ENCODE data around the gene NME3.

NME3 gene

DNA sequence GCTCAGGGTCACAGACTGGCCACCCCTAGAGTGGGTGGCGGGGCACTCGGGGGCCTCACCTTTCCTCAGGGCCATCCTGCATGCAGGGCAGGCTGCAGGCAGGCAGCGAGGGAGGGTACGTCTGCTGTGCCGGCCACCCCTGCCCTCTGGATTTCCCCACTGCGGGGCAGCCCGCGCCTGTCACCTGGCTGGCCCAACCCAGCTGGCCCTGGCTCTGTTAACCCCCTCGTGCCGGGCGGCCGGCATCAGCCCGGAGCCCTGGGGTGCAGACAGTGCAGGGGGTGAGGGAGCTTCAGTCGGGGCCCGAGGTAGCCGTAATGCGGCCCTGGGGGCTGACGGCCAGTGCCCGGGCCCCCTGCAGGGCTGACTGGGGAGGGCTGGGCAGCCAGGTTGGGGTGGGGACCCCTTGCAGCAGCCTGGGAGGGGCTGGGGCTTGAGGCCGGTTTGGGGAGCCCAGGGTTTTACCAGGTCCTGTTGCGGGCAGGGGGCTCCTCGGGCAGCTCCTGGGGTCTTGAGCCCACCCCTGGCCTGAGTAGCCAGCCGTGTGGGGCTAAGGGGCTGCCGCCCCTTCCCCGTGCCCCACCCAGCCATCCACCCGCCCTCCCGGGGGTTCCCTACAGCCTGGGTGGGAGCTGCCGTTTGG, 22.4 kb upstream of the NME3 start, which contains the start of gene IGFALS:
Gene IGFALS, minus strand, starts transcription at position 128 of the 643 bp plus-strand sequence. Its CDS starts 53 bp downstream, at position 75.
- FAIRE-seq: no peak

GRCh38 chr16:1792836-1793577, 21.7 kb upstream of the NME3 start:
- no peak for FAIRE-seq

- no peak for FAIRE-seq
Measured at GRCh38 chr16:1791943-1792812, 20.8 kb upstream of the NME3 start.

DNA sequence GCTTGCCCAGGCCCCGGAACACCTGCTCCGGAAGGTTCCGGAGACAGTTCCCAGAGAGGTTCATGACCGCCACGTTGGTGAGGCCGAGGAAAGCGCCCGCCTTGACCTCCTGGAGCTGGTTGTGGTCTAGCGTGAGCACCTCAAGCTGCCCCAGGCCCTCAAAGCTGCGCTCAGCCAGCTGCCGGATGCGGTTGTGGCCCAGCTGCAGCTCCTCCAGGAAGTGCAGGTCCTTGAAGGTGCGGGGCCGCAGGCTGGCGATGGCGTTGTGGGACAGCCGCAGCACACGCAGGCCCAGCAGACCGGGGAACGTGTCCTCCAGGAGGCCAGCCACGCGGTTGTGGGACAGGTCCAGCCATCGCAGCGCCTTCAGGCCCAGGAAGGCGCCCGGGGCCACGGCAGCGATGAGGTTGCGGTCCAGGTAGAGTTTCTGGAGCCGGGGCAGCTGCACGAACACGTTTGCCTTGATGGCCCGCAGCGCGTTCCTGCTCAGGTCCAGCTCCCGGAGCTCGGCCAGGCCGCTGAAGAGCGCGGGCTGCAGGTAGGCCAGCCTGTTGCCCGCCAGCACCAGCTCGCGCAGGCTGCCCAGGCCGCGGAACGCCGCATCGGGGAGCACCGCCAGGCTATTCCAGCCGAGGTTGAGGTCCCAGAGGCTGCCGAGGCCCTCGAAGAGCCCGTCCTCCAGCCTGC, 20.1 kb upstream of the NME3 start:
- no peak for FAIRE-seq

DNA sequence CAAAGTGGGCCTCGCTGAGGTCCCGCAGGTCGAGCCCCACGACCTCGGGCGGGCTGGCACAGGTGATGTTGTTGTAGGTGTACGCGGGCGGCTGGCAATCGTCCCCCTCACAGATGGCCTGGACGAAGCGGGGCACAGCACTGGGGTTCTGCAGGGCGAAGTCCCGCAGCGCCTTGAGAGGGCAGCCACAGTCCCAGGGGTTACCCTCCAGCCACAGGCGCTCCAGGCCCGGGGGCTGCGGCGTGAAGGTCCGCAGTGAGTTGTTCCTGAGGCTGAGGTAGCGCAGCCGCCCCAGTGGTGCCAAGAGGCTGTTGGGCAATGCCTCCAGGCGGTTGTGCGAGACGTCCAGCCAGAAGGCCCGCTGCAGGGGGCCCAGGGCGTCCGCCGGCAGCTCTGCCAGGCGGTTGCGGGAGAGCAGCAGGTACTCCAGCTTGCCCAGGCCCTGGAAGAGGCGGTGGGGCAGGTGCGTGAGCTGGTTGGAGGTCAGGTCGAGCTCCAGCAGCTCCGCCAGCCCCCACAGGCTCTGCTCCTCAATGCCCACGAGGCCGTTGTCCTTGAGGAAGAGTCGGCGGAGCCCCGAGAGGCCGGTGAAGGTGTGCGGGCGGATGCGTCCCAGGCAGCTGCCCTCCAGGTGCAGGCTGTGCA, 19.4 kb upstream of the NME3 start:
- no peak for FAIRE-seq

GRCh38 chr16:1790261-1790610, 18.9 kb upstream of the NME3 start:
- FAIRE-seq: no peak

GRCh38 chr16:1789643-1790045, 18.3 kb upstream of the NME3 start:
- FAIRE-seq: no peak

DNA sequence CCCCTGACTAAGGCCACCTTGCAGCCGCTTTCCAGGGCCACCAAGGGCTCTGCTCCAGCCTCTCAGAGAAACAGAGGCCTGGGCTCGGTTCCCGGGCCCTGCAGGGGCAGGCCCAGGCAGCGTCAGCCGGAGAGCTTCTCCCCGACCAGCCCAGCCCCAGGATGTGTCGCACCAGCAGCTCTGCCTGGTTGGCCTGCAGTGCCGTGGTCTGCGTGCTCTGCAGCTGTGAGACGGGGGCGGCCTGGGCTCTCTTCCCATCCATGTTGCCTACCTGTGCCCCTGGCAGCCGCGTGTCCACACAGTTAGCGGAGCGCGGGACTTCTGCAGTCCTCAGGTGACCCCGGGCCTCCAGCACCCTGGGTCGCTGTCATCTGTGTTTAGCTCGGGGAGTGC, 17.4 kb upstream of the NME3 start:
- FAIRE-seq: no peak

DNA sequence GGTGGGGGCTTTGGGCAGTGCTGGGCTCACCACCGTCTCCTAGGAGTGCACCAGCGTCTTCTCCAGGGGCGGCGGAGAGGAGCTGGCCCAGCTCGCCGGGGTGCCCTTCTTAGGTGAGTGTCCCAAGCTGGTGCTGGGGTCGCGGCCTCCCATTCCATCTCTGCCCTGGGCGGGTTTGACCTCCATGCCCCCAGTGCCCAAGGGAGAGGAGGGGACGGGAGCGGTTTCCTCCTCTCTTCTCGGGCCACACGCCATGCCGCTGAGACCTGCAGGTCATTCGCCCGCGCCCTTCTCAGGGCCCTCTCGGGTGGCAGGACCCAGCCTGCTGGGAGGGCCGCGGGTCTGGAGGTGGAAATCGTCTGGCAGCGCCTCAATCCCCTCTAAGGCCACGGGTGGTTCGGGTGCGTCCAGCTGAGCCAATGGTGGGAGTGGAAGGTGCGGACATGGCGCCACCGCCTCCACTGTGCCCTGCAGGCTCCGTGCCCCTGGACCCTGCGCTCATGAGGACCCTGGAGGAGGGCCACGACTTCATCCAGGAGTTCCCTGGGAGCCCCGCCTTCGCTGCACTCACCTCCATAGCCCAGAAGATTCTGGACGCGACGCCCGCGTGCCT, 16.9 kb upstream of the NME3 start:
- no peak for FAIRE-seq

- FAIRE-seq: no peak
Measured at GRCh38 chr16:1787322-1788094, 16.2 kb upstream of the NME3 start.

DNA sequence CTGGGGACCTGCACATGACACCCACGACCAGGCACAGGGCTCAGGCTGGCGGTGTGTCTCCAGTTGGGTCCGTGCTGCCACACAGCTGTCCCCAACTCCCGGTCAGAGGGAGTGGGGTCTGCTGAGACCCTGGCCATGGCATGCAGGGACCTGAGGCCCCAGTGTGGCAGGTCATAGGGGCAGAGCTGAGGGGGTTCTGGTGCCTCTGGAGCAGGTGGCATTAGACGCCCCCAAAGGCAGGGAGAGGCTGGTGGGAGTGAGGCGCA, 15.6 kb upstream of the NME3 start:
- FAIRE-seq: no peak

DNA sequence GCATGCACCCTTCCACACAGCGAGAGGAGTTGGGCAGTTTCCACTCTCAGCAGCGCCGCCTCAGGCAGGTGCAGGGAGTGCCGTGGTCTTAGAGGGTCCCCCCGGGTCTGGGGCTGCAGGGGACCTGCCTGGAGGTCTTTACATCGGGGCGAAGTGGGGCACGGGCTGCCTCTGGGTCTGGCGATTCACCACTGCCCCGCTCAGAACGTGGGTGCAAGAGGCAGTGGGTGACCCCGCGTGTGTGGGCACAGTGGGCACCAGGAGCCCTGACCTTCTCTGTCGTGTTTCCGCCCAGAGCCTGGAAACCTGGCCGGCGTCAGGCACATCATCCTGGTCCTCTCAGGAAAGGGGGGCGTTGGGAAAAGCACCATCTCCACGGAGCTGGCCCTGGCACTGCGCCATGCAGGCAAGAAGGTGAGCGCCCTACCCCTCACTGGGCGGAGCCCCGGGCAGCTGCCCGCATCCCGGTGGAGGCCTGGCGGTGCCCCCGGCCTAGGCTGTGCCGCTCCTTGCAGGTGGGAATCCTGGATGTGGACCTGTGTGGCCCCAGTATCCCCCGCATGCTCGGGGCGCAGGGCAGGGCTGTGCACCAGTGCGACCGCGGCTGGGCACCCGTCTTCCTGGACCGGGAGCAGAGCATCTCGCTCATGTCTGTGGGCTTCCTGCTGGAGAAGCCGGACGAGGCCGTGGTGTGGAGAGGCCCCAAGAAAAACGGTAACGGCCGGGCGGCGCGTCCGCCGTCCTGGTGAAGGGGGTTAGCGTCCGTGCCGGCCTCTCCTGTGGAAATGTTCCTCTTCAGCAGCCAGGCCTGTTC, 15.1 kb upstream of the NME3 start:
- FAIRE-seq: no peak

GRCh38 chr16:1785846-1786170, 14.5 kb upstream of the NME3 start:
- no peak for FAIRE-seq

DNA sequence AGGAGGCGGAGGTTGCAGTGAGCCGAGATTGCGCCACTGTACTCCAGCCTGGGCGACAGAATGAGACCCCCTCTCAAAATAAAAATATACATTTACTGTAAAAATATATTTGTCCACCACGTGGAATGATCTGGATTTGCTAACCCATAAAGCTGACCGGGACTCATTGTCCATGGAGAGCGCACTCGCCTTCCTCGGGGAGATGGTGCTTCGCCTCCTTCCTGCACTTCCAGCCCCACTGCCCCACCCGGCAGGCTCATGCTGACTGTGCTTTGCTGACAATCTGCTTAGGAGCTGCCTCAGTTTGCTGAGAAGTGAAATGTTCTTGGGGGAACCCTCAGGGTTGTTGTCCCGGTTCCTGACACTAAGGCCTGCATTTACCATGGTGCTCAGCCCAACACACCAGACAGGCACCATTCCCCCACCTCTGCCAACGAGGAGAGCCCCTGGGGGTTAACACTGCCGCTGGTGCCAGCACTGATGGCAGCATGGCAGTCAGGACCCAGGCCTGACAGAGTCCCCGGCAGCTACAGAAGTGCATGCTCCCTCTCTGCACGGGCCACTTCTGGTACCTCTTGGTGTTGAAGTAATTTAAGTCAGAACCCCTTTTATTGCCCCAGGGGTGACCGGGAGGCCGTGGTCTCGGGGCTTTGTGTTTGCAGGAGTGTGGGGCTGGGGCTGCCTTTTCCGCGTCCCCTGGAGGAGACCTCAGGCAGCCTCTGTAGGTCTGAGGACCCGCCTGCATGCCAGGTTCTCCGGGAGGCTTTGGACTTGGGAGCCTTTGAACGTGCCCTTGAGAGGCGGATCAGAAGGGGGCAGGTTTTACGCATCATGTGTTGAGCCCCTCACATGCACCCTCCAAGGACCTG, 13.9 kb upstream of the NME3 start:
- FAIRE-seq: no peak

GRCh38 chr16:1782408-1783264, 11.3 kb upstream of the NME3 start, which contains the start of the genes NUBP2 and SPSB3:
NUBP2 (plus strand) TSS chr16:1782960; CDS start chr16:1783021, 61 bp downstream.
SPSB3 (minus strand) TSS chr16:1782571; CDS start chr16:1781483, 1,088 bp downstream.
- FAIRE-seq: peak; percentile 96

GRCh38 chr16:1781758-1782407, 10.5 kb upstream of the NME3 start:
- no peak for FAIRE-seq

GRCh38 chr16:1781254-1781653, 9.9 kb upstream of the NME3 start:
- no peak for FAIRE-seq

GRCh38 chr16:1780677-1781072, 9.3 kb upstream of the NME3 start:
- no peak for FAIRE-seq
